NB4 (cell line): ENCODE measurements around the gene MYO9B.

ENCODE experiments used
- CTCF ChIP-seq: IDR thresholded peaks from one replicate; pipeline ENCODE4 v1.5.1; 2012; ENCODE audit warnings: low read depth, low read length
- POLR2A ChIP-seq: IDR thresholded peaks from 2 replicates; pipeline ENCODE4 v1.6.1; 2011; ENCODE audit warnings: mild to moderate bottlenecking; ENCODE audit not compliant: insufficient read length; ENCODE audit errors: extremely low read depth

GRCh38 chr19:17225053-17225452, 149.5 kb downstream of the MYO9B start:
- TF ChIP-seq CTCF (no peak), POLR2A (no peak)
